Panc1 (cell line): ENCODE results near the gene FAM72A. TPM values are rescaled to one million over a fixed set of nuclear protein-coding genes. Genes with fewer than 3 reads are reported as not detected.

Source experiments
- ATAC-seq: fragments of 200-7000 bp; cut with Tn5 transposase; 2 replicates; pipeline ENCODE4 v1.9.1; 2020; ENCODE audit warnings: mild to moderate bottlenecking, moderate library complexity
- BruUV-seq: library from RNA; stranded (reverse); fragments of 400-500 nt; replicated peaks from 2 replicates; lab custom pipeline; 2021; lab: Mats Ljungman, UMichigan
- CTCF ChIA-PET: fragments of 300-600 bp; sonication (Branson Sonifier 250); formaldehyde crosslinking; loops from one replicate; lab custom pipeline; 2022; ENCODE audit warnings: antibody characterized with exemption; lab: Charles Lee
- POLR2A ChIA-PET: fragments of 300-600 bp; sonication (Branson Sonifier 250); formaldehyde crosslinking; loops from one replicate; lab custom pipeline; 2022; ENCODE audit warnings: antibody characterized with exemption; lab: Charles Lee
- DNase-seq: peaks from one replicate; pipeline ENCODE4 v3.0.0-alpha.2; 2010; ENCODE audit warnings: low read depth, low spot score
- H3K27ac ChIP-seq: 2 replicates; pipeline ENCODE4 v1.5.1; 2011; ENCODE audit warnings: mild to moderate bottlenecking, low read length, inconsistent platforms
- H3K27me3 ChIP-seq: fragments of 200-500 bp; sonication (Bioruptor generic); 2 replicates; pipeline ENCODE4 v1.6.0; 2014; ENCODE audit warnings: low read length, inconsistent platforms; ENCODE audit not compliant: control insufficient read depth, insufficient read depth
- H3K36me3 ChIP-seq: fragments of 200-500 bp; sonication (Bioruptor generic); 2 replicates; pipeline ENCODE4 v1.5.1; 2014; ENCODE audit warnings: inconsistent platforms, mild to moderate bottlenecking, low read length, moderate library complexity; ENCODE audit not compliant: control insufficient read depth, insufficient read depth
- H3K4me1 ChIP-seq: 2 replicates; pipeline ENCODE4 v1.5.1; 2011; ENCODE audit warnings: inconsistent platforms, mild to moderate bottlenecking, low read length, moderate library complexity; ENCODE audit not compliant: control insufficient read depth, insufficient read depth
- H3K4me3 ChIP-seq, 2 experiments: 2 replicates each; pipeline ENCODE4 v1.5.1; 2011 to 2012; ENCODE audit warnings: low read depth in 2 of 2, low read length in 2 of 2, mild to moderate bottlenecking in 2 of 2, inconsistent platforms in 1 of 2, moderate library complexity in 1 of 2
- H3K9me3 ChIP-seq: fragments of 200-500 bp; sonication (Bioruptor generic); 2 replicates; pipeline ENCODE4 v1.5.1; 2014; ENCODE audit warnings: low read depth, mild to moderate bottlenecking, inconsistent platforms, low read length, moderate library complexity; ENCODE audit not compliant: control insufficient read depth, insufficient read depth
- POLR2AphosphoS5 ChIP-seq: IDR thresholded peaks from 2 replicates; pipeline ENCODE4 v1.6.1; 2012; ENCODE audit warnings: mild to moderate bottlenecking, low read depth, low read length, moderate library complexity
- SIN3A ChIP-seq: IDR thresholded peaks from 2 replicates; pipeline ENCODE4 v1.6.1; 2012; ENCODE audit warnings: low read depth, mild to moderate bottlenecking, low read length, moderate library complexity, borderline replicate concordance; ENCODE audit not compliant: insufficient read depth
- TCF7L2 ChIP-seq: IDR thresholded peaks from 2 replicates; pipeline ENCODE4 v1.6.1; 2011; ENCODE audit warnings: mild to moderate bottlenecking, low read depth, low read length, inconsistent platforms
- in situ Hi-C: cut with HindIII; loops from 2 replicates; pipeline ENCODE4 v1.10.0; 2016; ENCODE audit warnings: low sequenced_read_pairs, low pct_unique_long_range_greater_than_20kb
- intact Hi-C: fragments of 100-400 bp; cut with micrococcal nuclease; formaldehyde crosslinking; loops from one replicate; pipeline ENCODE4 v1.10.0; 2022; ENCODE audit not compliant: unreplicated experiment
- total RNA-seq: library from RNA; stranded (reverse); gene quantifications from one replicate; pipeline ENCODE4 v1.2.1, GENCODE V29; 2021; ENCODE audit not compliant: unreplicated experiment
- TF ChIP-seq, protein P1 (sequence below): fragments of 450-650 bp; IDR thresholded peaks from 2 replicates; pipeline ENCODE4 v1.5.1; 2017; ENCODE audit warnings: mild to moderate bottlenecking
- TF ChIP-seq, protein P2 (sequence below), 2 experiments: IDR thresholded peaks; 2 replicates each; pipeline ENCODE4 v1.6.1; 2011 to 2012; ENCODE audit warnings: low read depth in 2 of 2, control low read depth in 1 of 2, low read length in 1 of 2, mild to moderate bottlenecking in 1 of 2, moderate library complexity in 1 of 2; ENCODE audit not compliant: insufficient read depth in 1 of 2

FAM72A gene
- total RNA-seq, 1 experiment from 2014 or later, result 29.2 TPM

DNA sequence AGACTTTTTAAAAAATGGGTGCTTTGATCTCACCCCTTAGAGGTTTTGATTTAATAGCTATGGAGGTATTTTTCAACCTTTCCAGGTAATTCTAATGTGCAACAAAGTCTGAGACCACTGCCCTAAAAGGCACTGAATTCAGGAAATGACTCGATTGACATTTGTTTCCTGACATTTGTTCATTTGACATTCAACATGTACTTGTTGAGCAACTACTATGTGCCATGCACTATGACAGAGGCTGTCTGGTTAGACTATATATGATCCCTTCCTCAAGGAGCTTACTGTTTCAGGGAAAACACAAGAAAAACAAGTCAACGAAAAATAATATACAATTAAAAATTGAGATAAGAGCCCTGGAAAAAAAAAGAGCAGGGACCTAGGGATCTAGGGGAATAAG is 59.9 kb downstream of the FAM72A start:
- Histone ChIP-seq H3K27ac (no peak overlapping the region), H3K4me3 (no peak overlapping the region), H3K27me3 (peaks cover 31% of the 10 kb centered on the region), H3K4me1 (no peaks in the 10 kb centered on the region), H3K36me3 (no peaks in the 10 kb centered on the region), H3K9me3 (no peaks in the 10 kb centered on the region)
- intact Hi-C loops, result no loop called here
- ChIA-PET CTCF (no interaction called here), POLR2A (no interaction called here)
- ATAC-seq, result no peak
- TF ChIP-seq, protein P1, sequence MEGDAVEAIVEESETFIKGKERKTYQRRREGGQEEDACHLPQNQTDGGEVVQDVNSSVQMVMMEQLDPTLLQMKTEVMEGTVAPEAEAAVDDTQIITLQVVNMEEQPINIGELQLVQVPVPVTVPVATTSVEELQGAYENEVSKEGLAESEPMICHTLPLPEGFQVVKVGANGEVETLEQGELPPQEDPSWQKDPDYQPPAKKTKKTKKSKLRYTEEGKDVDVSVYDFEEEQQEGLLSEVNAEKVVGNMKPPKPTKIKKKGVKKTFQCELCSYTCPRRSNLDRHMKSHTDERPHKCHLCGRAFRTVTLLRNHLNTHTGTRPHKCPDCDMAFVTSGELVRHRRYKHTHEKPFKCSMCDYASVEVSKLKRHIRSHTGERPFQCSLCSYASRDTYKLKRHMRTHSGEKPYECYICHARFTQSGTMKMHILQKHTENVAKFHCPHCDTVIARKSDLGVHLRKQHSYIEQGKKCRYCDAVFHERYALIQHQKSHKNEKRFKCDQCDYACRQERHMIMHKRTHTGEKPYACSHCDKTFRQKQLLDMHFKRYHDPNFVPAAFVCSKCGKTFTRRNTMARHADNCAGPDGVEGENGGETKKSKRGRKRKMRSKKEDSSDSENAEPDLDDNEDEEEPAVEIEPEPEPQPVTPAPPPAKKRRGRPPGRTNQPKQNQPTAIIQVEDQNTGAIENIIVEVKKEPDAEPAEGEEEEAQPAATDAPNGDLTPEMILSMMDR, result no peak
- TF ChIP-seq, protein P2, sequence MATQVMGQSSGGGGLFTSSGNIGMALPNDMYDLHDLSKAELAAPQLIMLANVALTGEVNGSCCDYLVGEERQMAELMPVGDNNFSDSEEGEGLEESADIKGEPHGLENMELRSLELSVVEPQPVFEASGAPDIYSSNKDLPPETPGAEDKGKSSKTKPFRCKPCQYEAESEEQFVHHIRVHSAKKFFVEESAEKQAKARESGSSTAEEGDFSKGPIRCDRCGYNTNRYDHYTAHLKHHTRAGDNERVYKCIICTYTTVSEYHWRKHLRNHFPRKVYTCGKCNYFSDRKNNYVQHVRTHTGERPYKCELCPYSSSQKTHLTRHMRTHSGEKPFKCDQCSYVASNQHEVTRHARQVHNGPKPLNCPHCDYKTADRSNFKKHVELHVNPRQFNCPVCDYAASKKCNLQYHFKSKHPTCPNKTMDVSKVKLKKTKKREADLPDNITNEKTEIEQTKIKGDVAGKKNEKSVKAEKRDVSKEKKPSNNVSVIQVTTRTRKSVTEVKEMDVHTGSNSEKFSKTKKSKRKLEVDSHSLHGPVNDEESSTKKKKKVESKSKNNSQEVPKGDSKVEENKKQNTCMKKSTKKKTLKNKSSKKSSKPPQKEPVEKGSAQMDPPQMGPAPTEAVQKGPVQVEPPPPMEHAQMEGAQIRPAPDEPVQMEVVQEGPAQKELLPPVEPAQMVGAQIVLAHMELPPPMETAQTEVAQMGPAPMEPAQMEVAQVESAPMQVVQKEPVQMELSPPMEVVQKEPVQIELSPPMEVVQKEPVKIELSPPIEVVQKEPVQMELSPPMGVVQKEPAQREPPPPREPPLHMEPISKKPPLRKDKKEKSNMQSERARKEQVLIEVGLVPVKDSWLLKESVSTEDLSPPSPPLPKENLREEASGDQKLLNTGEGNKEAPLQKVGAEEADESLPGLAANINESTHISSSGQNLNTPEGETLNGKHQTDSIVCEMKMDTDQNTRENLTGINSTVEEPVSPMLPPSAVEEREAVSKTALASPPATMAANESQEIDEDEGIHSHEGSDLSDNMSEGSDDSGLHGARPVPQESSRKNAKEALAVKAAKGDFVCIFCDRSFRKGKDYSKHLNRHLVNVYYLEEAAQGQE (IDR thresholded peaks at IDR 0.05; ENCODE audit: insufficient read depth in 1 of 2, low read depth in 2 of 2, low read length in 1 of 2), result no peak
- no peak for TF ChIP-seq POLR2AphosphoS5
- TF ChIP-seq SIN3A, result no peak
- TF ChIP-seq TCF7L2, result no peak
- BruUV-seq, result no TSS peak
- in situ Hi-C loops, result no loop called here
- DNase-seq, result no peak

DNA sequence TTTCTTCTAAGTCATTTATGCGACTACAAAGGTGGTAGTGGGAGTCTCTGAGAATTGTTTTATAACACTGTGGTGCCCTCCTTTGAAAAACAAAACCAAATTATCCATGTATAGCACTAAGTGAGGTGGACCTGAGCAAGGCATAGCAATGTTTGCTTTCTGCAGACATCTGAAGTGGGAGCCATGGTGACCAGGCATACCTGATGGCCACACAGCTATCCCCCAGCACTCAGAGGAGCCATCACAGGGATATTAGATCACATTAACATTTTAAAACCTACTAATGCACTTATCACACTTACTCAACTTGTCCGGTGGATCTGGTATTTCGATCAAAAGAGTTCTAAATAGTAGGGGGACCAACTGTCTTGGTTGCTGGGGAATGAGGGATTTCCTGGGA is 60.6 kb downstream of the FAM72A start:
- Histone ChIP-seq H3K27me3 (peaks cover 29% of the 10 kb centered on the region), H3K36me3 (no peaks in the 10 kb centered on the region), H3K4me3 (no peak overlapping the region), H3K9me3 (no peaks in the 10 kb centered on the region), H3K4me1 (no peaks in the 10 kb centered on the region), H3K27ac (no peak overlapping the region)
- CTCF ChIA-PET, result no interaction called here
- DNase-seq (no peak), ATAC-seq (no peak)
- intact Hi-C loops (no loop called here), in situ Hi-C loops (no loop called here)
- TF ChIP-seq, protein P2 (IDR thresholded peaks at IDR 0.05; ENCODE audit: insufficient read depth in 1 of 2, low read depth in 2 of 2, low read length in 1 of 2), result no peak
- TF ChIP-seq SIN3A, result no peak
- TF ChIP-seq TCF7L2, result no peak
- TF ChIP-seq, protein P1, result no peak
- no peak for TF ChIP-seq POLR2AphosphoS5
- POLR2A ChIA-PET, result no interaction called here
- BruUV-seq, result no TSS peak
